Measurements from ENCODE around the gene KLF16. TPM values are rescaled to one million over a fixed set of nuclear protein-coding genes. Genes with fewer than 3 reads are reported as not detected.

KLF16 gene
- total RNA-seq, 1 donor from 2014 or later: 13.2 TPM

GRCh38 chr19:1909761-1910080, 46.3 kb upstream of the KLF16 start:
- Mint-ChIP-seq H3K4me1 (ENCODE audit: low read depth) (no peaks in the 10 kb centered on the region), H3K36me3 (ENCODE audit: insufficient read depth) (peaks cover 7% of the 10 kb centered on the region), H3K4me3 (ENCODE audit: low read depth) (no peak overlapping the region), H3K27me3 (no peaks in the 10 kb centered on the region), H3K27ac (no peak overlapping the region), H3K9me3 (ENCODE audit: low read depth) (no peaks in the 10 kb centered on the region)
- TF ChIP-seq CTCF (IDR thresholded peaks at IDR 0.05; ENCODE audit: unreplicated experiment): no peak
- no peak for DNase-seq (ENCODE audit: low spot score, unreplicated experiment)

- H3K27ac Mint-ChIP-seq: no peak overlapping the region
- peak overlapping the region; percentile 7 for H3K4me3 Mint-ChIP-seq (ENCODE audit: low read depth)
- TF ChIP-seq CTCF (IDR thresholded peaks at IDR 0.05; ENCODE audit: unreplicated experiment): no peak
- no peak for DNase-seq (ENCODE audit: low spot score, unreplicated experiment)
- no peaks in the 10 kb centered on the region for H3K9me3 Mint-ChIP-seq (ENCODE audit: low read depth)
- no peaks in the 10 kb centered on the region for H3K27me3 Mint-ChIP-seq
- H3K4me1 Mint-ChIP-seq (ENCODE audit: low read depth): peaks cover 8% of the 10 kb centered on the region
- H3K36me3 Mint-ChIP-seq (ENCODE audit: insufficient read depth): peaks cover 7% of the 10 kb centered on the region
These were observed 44.9 kb upstream of the KLF16 start for GRCh38 chr19:1908364-1908678.

GRCh38 chr19:1907563-1908363, 44.4 kb upstream of the KLF16 start:
- H3K9me3 Mint-ChIP-seq (ENCODE audit: low read depth): no peaks in the 10 kb centered on the region
- peaks cover 4% of the 10 kb centered on the region for H3K36me3 Mint-ChIP-seq (ENCODE audit: insufficient read depth)
- TF ChIP-seq CTCF (IDR thresholded peaks at IDR 0.05; ENCODE audit: unreplicated experiment): no peak
- DNase-seq (ENCODE audit: low spot score, unreplicated experiment): no peak
- H3K27me3 Mint-ChIP-seq: no peaks in the 10 kb centered on the region
- peaks cover 10% of the 10 kb centered on the region for H3K4me1 Mint-ChIP-seq (ENCODE audit: low read depth)
- H3K4me3 Mint-ChIP-seq (ENCODE audit: low read depth): peak overlapping the region; percentile 7
- H3K27ac Mint-ChIP-seq: no peak overlapping the region

- TF ChIP-seq CTCF (IDR thresholded peaks at IDR 0.05; ENCODE audit: unreplicated experiment): no peak
- Mint-ChIP-seq H3K27ac (peak overlapping the region; percentile 56), H3K4me1 (ENCODE audit: low read depth) (peaks cover 10% of the 10 kb centered on the region), H3K36me3 (ENCODE audit: insufficient read depth) (peaks cover 3% of the 10 kb centered on the region), H3K27me3 (no peaks in the 10 kb centered on the region), H3K4me3 (ENCODE audit: low read depth) (peak overlapping the region; percentile 24), H3K9me3 (ENCODE audit: low read depth) (no peaks in the 10 kb centered on the region)
- DNase-seq (ENCODE audit: low spot score, unreplicated experiment): no peak
These were observed 43.7 kb upstream of the KLF16 start for GRCh38 chr19:1906985-1907562.

GRCh38 chr19:1905863-1906375, 42.5 kb upstream of the KLF16 start:
- H3K27ac Mint-ChIP-seq: peak overlapping the region; percentile 95
- H3K36me3 Mint-ChIP-seq (ENCODE audit: insufficient read depth): peaks cover 3% of the 10 kb centered on the region
- no peaks in the 10 kb centered on the region for H3K27me3 Mint-ChIP-seq
- H3K9me3 Mint-ChIP-seq (ENCODE audit: low read depth): no peaks in the 10 kb centered on the region
- peak overlapping the region; percentile 78 for H3K4me3 Mint-ChIP-seq (ENCODE audit: low read depth)
- no peak for DNase-seq (ENCODE audit: low spot score, unreplicated experiment)
- TF ChIP-seq CTCF (IDR thresholded peaks at IDR 0.05; ENCODE audit: unreplicated experiment): no peak
- H3K4me1 Mint-ChIP-seq (ENCODE audit: low read depth): peaks cover 10% of the 10 kb centered on the region

Data from progenitor cell of endocrine pancreas (in vitro differentiated cells).